ENCODE measurements around the gene PRKN. TPM values are rescaled to one million over a fixed set of nuclear protein-coding genes. Genes with fewer than 3 reads are reported as not detected.

The PRKN gene
- total RNA-seq, 4 donors from 2014 or later: 9.6 to 17.0 (median 11.6) TPM

DNA sequence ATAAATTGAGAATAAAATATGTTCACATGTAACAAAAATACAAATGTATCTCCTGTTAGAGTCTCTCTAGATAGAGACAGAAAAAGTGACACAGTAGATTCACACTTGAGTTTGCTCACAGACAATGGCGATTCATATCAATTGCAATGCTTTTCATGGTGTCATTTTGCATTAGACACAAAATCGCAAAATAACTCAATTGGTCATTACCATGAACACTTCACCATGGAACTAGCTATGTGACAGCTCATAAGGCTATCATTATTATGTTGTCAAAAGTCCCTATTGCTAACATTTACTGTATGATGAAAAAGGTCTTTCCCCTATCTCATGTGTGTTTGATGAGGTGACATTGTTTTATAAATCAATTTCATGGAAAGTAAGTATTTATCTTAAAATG lies 1204.2 kb downstream of the PRKN start:
- TF ChIP-seq, protein P1, sequence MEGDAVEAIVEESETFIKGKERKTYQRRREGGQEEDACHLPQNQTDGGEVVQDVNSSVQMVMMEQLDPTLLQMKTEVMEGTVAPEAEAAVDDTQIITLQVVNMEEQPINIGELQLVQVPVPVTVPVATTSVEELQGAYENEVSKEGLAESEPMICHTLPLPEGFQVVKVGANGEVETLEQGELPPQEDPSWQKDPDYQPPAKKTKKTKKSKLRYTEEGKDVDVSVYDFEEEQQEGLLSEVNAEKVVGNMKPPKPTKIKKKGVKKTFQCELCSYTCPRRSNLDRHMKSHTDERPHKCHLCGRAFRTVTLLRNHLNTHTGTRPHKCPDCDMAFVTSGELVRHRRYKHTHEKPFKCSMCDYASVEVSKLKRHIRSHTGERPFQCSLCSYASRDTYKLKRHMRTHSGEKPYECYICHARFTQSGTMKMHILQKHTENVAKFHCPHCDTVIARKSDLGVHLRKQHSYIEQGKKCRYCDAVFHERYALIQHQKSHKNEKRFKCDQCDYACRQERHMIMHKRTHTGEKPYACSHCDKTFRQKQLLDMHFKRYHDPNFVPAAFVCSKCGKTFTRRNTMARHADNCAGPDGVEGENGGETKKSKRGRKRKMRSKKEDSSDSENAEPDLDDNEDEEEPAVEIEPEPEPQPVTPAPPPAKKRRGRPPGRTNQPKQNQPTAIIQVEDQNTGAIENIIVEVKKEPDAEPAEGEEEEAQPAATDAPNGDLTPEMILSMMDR (IDR thresholded peaks at IDR 0.05; ENCODE audit: low read depth): no peak

DNA sequence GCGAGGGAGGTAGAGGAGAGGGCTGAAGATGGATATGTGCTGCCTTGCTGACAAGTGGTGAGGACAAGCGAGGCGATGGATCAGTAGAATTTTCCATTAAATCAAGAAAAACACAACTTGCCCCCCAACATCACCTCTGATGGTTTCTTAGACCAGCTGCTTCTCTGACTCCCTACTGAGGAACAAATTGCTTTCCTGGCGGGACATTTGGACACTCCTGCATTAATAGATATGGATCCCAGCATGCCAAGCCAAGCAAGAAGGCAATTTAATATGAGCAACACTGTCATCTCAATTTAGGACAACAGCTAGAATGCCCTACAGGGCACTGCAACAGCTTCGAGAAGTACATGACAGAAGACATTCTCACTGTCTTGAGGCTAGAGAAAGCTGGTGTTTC lies 1205.3 kb downstream of the PRKN start:
- TF ChIP-seq, protein P1 (IDR thresholded peaks at IDR 0.05; ENCODE audit: low read depth): no peak

DNA sequence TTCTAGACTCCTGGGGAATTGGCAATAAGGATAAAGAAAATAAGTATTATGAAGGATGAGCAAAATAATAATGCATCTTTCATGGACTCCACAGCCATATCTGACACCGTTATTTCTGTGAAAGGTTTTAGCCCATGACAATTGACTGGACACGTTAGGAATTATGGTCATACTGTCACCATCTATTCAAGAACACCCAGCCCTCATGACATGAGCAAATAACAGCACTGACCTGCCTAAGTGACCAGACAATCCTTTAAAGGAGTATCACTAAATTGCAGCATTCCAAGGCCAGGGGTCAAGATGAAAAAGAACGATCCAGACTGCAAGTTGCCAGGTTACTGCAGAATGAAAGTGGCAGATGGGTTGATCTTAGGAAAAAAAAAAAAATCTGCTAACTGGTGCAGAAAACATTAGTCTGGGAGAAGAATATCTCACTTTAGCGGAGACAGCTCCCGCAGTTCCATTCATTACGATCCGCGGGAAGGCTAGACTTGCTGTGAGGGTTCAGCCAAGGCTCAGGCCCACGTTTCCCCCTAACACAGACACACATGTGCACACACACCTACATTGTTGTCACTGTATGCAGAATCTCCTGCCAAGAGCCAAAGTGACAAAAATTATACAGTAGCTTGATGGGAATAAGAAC lies 1216.0 kb downstream of the PRKN start:
- TF ChIP-seq, protein P1 (IDR thresholded peaks at IDR 0.05; ENCODE audit: low read depth): no peak

DNA sequence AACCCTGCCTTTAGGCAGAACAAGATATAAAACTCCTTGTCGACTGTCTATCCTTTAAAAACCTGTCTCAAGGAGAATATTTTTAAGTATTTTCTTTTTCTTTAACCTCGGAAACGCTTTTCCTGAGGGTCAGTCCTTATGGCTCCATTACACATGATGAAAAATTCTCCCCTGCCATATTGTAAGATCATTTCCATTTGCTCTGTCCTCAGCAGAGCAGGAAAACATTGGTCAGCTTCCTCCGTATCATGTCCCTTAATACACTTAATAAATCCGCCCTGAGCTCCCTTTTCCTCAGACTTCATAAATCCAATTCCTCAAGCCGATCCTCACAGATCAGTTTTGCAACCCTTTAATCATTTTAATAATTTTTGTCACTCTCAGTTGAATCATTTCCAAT lies 1219.2 kb downstream of the PRKN start:
- TF ChIP-seq, protein P1 (IDR thresholded peaks at IDR 0.05; ENCODE audit: low read depth): no peak

DNA sequence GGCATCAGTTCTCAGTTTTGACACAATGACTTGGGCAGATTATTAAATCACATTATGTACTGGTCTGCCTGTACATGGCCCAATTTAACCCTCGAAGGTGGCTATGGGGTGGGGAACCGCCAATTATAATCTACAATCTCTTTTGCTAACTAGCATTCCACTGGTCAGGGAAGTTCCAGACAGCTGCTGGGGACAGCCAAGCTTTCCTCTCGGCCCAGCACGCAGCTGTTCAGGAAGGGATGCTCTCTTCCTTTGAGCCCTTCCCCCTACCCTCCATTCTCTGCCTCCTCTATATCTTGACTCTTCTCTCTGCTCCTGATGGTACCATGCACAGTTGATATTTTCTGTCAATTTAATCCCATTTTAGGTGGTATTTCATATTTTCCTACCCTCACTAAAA lies 1220.2 kb downstream of the PRKN start:
- TF ChIP-seq, protein P1 (IDR thresholded peaks at IDR 0.05; ENCODE audit: low read depth): no peak

DNA sequence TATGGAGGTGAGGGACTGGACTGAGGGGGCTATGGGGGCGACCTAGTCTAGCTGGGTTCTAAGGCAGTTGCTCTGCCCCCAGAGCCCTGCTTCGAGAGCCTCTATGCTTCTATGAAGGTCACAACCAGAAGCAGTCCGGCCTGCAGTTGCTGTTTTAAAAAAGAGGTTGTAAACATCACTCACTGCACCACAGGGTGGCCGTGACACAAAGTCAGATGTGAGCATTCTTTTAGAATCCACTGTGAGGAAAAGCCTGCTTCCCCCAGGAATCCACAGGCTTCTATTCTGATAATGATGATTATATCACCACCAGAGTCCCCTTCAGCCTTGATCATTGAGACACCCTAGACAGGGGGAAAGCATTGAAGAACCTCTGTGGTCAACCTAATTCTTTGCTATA lies 1224.0 kb downstream of the PRKN start:
- TF ChIP-seq, protein P1 (IDR thresholded peaks at IDR 0.05; ENCODE audit: low read depth): no peak

DNA sequence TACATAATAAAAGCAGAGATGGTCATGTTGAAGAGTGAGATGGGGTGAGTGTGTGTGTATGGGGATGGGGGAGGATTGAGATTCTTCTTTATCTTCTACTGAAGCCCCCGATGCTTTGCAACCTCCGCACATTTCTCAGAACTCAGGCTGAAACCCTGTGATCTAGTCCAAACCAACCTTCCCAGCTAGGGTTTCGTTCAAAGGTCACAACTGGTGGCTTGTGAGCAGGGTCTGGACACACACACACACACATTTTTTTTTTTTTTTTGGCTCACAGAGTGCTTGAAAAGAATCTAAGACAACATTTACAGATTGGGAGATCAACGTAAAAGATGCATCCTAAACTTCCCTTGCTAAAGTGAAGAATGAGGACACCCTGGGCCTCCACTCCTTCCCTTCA lies 1228.7 kb downstream of the PRKN start:
- TF ChIP-seq, protein P1 (IDR thresholded peaks at IDR 0.05; ENCODE audit: low read depth): no peak
